ENCODE results near the gene CCND1.

The CCND1 gene

GRCh38 chr11:69666261-69666660, 25.3 kb downstream of the CCND1 start:
- DNase-seq (ENCODE audit: insufficient read length, low spot score) (no peak), FAIRE-seq (no peak)
- TF ChIP-seq POLR2A (IDR thresholded peaks at IDR 0.05; ENCODE audit: low read depth, low read length), result no peak

- TF ChIP-seq POLR2A (IDR thresholded peaks at IDR 0.05; ENCODE audit: low read depth, low read length), result no peak
- DNase-seq (ENCODE audit: insufficient read length, low spot score) (no peak), FAIRE-seq (no peak)
These were observed 26.0 kb downstream of the CCND1 start for GRCh38 chr11:69666752-69667536.

DNA sequence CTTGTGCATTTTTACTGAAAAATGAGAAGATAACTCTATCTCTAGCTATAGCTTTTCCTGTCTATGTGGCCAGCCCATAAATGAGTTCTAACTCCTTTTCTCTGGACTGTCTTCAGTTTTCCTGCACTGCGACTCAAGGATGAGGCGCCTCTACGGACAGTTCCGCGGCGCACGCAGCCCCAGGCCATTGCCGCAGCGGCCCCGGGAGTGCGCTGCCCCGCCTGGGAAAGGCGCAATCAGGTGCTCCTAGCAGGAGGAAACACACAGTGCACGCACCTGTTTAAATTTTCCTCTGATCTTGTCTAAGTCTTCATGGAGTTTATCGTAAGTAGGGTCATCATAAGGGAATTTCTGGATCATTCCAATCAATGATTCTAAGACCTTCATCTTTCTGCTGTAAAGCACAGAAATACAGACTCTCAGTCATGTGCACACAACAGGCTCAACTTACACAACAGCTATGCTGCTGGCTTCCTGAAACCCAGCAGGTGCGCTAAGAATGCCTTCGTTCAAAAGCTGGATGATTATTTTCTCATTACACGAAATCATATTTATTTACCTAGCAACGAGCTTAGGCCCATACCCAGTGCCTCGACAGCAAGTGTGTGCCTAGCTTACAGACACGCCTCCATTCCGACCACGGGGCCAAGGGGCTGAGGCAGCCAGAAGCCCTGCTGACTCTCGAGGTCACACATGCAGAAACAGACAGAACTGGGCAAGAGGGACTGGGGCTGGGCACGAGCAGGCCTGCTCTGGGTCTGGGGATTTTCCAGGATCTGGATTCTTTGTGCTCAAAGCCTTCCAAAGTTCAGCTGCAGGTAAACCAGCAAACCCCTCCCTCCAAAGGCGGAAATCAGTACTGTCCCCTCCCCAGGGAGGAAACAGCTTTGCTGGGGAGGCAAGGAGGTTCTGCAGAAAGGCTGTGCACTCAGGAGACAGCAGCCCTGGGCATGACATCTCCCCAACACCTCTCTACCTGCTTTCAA, 27.0 kb downstream of the CCND1 start:
- FAIRE-seq, result no peak
- TF ChIP-seq POLR2A (IDR thresholded peaks at IDR 0.05; ENCODE audit: low read depth, low read length), result no peak
- DNase-seq (ENCODE audit: insufficient read length, low spot score), result no peak

DNA sequence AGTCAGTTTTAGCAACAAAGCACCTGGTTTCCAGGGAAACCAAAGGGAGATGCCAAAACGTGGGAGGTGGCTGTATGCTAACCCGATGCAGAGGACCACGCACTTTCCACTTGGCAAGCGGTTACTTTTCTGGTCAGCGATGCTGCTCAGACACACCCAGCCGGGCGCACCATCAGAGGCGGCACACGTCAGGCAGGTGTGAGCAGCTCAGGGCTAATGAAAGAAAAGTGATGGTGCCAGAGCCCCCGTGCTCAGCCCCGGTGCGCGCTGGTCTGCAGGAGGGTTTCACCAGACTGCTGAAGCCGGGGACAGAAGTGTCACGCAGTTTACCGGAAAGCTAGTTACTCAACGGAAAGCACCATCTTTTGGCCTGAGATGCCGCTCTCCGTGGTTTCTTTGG, 28.5 kb downstream of the CCND1 start:
- DNase-seq (ENCODE audit: insufficient read length, low spot score) (no peak), FAIRE-seq (no peak)
- TF ChIP-seq POLR2A (IDR thresholded peaks at IDR 0.05; ENCODE audit: low read depth, low read length), result no peak

DNA sequence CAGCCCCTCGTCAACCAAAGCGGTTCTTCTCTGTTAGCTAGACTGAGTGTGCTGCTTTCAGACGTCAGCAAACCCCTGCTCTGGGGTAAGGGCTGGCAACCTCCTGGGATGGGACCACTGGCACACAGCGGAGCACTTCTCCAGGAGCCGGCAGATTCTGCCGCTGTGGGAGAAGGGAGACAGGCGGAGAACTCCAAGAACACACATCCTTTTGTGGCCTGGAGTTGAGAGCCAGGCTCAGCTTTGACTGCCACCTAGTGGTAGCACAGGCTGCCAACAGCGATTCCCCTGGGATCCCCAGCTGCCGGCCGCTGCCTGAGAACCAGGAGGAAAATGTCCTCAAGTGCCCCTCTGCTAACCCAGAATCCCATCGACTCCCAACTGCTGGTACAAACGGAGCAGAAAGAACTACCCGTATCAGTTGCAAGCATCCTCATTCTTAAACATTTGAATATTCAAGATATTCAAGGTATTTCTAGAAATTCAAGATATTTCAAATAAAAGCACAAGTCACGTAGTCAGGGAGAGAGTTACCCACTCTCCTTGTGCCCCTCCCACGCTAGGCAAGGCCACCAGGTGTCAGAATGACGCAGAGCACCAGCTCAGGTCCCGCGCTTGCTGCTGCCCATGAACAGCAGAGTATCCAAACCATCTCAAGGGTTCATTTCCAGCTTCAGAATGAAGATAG, 29.3 kb downstream of the CCND1 start:
- DNase-seq (ENCODE audit: insufficient read length, low spot score) (peak; percentile 85), FAIRE-seq (no peak)
- TF ChIP-seq POLR2A (IDR thresholded peaks at IDR 0.05; ENCODE audit: low read depth, low read length), result no peak

DNA sequence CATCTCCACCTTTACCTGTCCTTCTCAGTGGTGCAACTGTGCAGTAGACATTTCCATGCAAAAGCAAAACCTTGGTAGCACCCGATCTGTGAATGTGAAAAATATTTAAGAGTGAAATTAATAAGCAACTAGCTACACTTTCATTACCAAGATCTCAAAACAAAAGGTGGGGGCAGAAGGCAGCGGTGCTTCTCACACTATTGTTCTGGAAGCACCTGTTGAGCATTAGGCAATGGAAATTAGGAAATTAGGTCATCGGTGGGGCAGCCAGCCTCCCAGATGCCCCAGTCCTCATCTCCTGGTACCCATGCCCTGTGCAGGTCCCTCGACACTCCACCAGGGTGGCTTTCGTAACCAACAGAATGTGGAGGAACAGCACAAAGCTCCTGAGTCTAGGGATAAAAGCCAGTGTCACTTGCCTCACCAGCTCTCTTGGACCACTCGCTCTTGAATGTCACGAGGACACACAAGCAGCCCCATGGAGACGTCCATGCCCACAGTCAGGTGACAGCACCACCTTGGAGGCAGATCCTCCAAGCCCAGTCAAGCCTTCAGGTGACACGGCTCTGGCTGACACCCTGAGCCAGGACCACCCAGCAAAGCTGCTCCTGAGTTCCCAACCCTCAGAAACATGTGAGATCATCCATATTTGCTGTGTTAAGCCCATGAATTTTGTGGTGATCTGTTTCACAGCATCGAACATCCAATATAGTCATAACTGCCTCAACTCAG, 30.9 kb downstream of the CCND1 start:
- FAIRE-seq (no peak), DNase-seq (ENCODE audit: insufficient read length, low spot score) (no peak)
- TF ChIP-seq POLR2A (IDR thresholded peaks at IDR 0.05; ENCODE audit: low read depth, low read length), result no peak

DNA sequence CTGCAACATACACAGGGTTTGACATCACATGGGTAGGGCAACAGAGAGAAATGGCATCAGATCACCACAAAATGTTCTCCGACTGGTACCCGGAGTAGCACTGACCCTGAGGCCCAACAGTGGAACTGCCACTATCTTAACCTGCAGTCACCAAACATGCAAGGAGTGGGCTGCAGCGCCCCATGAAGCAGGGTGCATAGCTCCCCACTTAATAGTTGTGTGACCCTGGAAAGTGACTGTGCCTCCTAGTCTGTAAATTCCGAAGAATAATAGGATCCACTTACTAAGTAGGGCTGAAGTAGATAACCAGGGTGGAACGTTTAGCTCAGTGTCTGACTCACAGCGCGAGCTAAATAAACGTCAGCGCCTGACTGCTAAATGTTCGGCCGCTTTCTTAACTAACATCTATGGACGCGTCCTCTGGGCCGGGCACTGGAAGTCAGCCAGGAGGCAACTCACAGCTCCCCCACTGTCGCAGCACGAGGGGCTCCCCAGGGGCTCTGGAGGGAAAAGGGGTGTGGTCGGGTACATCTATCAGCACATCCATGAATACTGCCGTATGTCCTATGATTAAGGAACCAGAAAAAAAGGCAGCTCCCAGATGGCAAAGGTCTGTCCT, 33.4 kb downstream of the CCND1 start:
- no peak for FAIRE-seq

DNA sequence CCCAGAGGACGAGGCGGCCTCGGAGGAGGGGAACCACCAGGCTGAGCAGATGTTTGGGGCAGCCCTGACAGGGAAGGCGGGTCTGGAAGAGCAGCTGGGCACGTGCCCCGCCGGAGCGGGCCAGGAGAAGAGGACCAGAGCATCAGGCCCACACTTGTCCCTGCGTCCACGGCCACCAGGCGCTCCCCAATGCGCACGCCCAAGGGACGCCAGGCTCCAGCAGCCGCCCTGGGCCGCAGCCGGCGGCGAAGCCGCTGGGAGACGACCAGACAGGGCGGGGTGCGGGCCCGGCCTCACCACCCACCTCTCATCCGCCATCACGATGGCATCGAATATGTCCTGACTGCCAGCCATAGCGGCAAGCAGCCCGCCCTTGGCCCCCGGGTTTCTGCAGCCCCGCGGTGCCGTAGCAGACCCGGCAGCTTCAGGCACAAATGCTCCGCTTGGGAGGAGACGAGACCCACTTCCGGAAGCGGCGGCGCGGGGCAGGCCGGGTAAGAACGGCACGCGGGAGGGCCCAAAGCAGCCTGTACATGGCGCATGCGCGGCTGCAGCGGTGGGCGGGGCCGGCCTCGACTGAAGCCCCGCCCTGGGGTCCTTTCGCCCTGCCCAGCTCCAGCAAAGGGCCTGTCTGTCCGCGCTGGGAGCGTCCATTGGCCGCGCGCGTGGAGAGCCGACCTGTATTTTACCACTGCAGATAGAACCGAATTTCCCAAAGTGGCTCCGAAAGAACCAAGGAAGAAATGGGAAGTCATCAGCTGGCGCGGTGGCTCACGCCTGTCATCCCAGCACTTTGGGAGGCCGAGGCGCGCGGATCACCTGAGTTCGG, 34.1 kb downstream of the CCND1 start, which contains the start of gene LTO1:
Gene LTO1 (minus strand): TSS at position 468 of the 829 bp plus-strand sequence. CDS start 114 bp downstream, at position 354.
- peak; percentile 92 for DNase-seq (ENCODE audit: insufficient read length, low spot score)
- no peak for FAIRE-seq
- peak; percentile 77 for TF ChIP-seq POLR2A (IDR thresholded peaks at IDR 0.05; ENCODE audit: low read depth, low read length)

More for the DNA sequence above, 33.4 kb downstream of the CCND1 start:
- DNase-seq (ENCODE audit: insufficient read length, low spot score), result peak; percentile 70
- no peak for TF ChIP-seq POLR2A (IDR thresholded peaks at IDR 0.05; ENCODE audit: low read depth, low read length)

- TF ChIP-seq POLR2A (IDR thresholded peaks at IDR 0.05; ENCODE audit: low read depth, low read length), result no peak
- FAIRE-seq (no peak), DNase-seq (ENCODE audit: insufficient read length, low spot score) (no peak)
These were observed 36.8 kb downstream of the CCND1 start for GRCh38 chr11:69677749-69678148.

DNA sequence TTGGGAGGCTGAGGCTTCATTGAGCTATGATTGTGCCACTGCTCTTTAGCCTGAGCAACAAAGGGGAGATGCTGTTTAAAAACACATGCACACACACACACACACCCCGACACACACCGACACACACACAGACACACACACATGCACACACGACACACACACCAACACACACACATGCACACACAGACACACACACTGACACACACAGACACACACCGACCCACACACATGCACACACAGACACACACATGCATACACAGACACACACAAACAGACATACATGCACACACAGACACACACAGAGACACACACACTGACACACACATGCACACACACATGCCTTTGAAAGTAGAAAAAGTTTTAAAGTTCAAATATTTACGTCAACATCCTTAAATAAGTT, 39.7 kb downstream of the CCND1 start:
- no peak for TF ChIP-seq POLR2A (IDR thresholded peaks at IDR 0.05; ENCODE audit: low read depth, low read length)
- DNase-seq (ENCODE audit: insufficient read length, low spot score) (no peak), FAIRE-seq (no peak)

DNA sequence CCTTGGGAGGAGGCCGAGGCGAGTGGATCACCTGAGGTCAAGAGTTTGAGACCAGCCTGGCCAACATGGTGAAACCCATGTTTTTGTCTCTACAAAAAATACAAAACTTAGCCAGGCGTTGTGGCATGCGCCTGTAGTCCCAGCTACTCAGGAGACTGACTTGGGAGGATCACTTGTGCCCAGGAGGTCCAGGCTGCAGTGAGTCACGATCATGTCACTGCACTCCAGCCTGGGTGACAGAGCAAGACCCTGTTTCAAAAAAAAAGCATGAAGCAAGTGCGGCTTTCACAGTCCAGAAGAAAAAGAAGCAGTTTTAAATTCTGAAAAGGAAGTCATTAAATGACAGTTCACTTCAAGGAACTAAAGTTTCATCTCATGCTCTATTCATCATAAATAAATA, 41.3 kb downstream of the CCND1 start:
- no peak for FAIRE-seq
- no peak for DNase-seq (ENCODE audit: insufficient read length, low spot score)
- no peak for TF ChIP-seq POLR2A (IDR thresholded peaks at IDR 0.05; ENCODE audit: low read depth, low read length)

All from H54 (cell line).